ENCODE results near the gene ARHGAP22. TPM values are rescaled to one million over a fixed set of nuclear protein-coding genes. Genes with fewer than 3 reads are reported as not detected.

The ARHGAP22 gene
- total RNA-seq, 1 donor from 2014 or later: 86.3 TPM

GRCh38 chr10:48399056-48399541, 205.8 kb downstream of the ARHGAP22 start:
- no peak for DNase-seq (ENCODE audit: low read depth, low spot score)

DNA sequence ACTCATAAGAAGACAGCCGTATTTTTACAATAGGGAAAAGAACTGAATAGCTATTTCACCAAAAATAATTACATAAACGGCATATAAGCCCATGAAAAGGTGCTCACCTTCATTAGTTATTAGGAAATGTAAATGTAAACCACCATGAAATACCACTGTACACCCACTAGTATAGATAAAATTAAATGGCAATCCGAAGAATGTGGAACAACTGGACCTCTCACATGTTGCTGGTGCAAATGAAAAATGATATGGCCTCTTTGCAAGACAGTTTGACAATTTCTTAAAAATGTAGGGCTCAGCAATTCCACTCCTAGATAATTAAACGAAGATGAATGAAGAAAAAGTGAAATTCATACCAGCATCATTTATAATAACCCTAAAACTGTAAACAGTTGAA, 206.6 kb downstream of the ARHGAP22 start:
- no peak for DNase-seq (ENCODE audit: low read depth, low spot score)

Other genes with a start within 250 kb of the ARHGAP22 start
- gene WDFY4, start 79.8 kb upstream of the ARHGAP22 start, total RNA-seq: 7.1 and 19.1 TPM in 2 replicates

All from pulmonary artery endothelial cell (primary cell).